GM20000 (cell line): ENCODE data around the gene TCEAL3.

Experiments used
- DNase-seq: peaks from one replicate; pipeline ENCODE4 v3.0.0; 2012; ENCODE audit warnings: low spot score
- TF ChIP-seq, protein P1 (sequence below): IDR thresholded peaks from 2 replicates; pipeline ENCODE4 v1.5.1; 2012; ENCODE audit warnings: mild to moderate bottlenecking, control low read depth; ENCODE audit errors: extremely low read depth, missing control alignments

The TCEAL3 gene, protein sequence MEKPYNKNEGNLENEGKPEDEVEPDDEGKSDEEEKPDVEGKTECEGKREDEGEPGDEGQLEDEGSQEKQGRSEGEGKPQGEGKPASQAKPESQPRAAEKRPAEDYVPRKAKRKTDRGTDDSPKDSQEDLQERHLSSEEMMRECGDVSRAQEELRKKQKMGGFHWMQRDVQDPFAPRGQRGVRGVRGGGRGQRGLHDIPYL

DNA sequence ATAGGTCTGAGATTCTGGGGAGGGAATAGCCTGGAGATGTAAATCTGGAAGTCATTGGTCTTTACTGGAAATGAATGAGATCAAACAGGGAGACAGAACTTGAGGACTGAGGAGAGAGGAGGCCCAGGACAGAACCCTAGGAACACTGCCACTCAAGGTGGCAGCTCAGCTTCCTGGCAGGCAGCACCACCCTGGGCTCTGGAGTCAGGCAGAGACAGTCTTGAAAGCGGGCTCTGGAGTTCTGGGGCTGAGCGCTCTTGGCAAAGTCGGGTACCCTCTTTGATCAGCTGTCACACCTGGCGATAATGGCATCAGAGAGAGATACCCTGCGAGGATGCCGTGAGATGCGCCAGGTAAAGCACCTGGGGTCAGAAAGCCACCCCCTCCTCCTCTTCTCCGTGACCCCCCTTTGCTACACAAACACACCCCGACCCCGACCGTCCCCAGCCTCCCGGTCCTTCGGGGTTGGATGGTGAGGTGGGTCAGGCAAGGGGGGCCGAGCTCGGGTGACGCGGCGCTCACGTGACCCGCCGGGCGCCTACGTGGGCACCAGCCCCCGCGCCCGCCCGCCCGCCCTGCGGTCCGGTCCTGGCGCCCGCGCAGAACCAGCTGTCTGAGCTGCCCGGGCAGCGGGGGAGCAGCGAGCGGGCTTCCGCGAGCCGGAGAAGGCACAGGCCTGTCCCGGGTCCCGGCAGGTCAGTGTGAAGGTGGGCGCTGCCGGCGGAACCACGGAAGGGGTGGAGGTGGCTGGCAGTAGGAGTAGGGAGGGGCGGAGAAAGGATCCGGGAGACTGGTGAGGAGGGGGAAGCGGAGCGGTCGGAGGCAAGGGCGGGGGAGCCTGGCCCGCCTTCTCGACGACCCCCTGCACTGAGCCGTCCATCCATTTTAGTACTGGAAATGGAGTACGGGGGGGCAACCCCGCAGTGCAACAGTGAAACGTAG lies at the start of gene TCEAL3:
Gene TCEAL3 (plus strand): TSS at position 600 of the 942 bp plus-strand sequence. CDS start 1,102 bp downstream, outside the sequence.
- TF ChIP-seq, protein P1, sequence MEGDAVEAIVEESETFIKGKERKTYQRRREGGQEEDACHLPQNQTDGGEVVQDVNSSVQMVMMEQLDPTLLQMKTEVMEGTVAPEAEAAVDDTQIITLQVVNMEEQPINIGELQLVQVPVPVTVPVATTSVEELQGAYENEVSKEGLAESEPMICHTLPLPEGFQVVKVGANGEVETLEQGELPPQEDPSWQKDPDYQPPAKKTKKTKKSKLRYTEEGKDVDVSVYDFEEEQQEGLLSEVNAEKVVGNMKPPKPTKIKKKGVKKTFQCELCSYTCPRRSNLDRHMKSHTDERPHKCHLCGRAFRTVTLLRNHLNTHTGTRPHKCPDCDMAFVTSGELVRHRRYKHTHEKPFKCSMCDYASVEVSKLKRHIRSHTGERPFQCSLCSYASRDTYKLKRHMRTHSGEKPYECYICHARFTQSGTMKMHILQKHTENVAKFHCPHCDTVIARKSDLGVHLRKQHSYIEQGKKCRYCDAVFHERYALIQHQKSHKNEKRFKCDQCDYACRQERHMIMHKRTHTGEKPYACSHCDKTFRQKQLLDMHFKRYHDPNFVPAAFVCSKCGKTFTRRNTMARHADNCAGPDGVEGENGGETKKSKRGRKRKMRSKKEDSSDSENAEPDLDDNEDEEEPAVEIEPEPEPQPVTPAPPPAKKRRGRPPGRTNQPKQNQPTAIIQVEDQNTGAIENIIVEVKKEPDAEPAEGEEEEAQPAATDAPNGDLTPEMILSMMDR: no peak
- DNase-seq: peak; percentile 45

DNA sequence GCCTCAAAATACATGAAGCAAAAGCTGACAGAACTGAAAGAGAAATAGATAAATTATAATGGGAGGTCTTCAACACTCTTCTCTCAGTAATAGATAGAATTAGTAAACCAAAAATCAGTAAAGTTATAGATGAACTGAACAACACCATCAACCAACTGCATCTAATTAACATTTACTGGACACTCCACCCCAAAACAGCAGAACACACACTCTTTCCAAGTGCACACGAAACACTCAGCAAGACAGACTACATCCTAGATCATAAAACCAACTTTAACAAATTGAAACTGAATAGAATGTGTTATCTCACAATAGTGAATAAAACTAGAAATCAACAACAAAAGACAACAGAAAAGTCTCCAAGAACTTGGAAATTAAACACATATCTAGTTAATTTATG lies 47.5 kb upstream of the TCEAL3 start:
- no peak for DNase-seq
- TF ChIP-seq, protein P1: no peak

DNA sequence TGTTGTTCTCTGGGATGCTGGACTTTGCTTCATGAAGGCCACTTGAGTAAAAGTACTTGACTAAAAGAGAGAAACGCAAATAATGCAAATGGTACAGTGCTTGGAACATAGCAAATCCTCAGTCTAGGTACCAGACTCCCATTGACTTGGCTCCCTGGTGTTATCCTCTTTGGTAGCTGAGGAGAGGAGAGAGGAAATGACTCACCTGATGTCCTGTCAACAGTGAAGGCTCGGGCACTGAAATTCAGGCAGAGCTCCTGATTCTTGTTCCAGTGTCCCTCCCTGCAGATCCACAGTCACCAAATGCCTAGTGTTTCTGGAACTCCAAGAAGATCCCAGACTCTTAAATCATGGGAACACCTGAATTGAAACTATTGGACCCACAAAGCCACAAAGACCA lies 45.0 kb upstream of the TCEAL3 start:
- DNase-seq: no peak
- TF ChIP-seq, protein P1: no peak

DNA sequence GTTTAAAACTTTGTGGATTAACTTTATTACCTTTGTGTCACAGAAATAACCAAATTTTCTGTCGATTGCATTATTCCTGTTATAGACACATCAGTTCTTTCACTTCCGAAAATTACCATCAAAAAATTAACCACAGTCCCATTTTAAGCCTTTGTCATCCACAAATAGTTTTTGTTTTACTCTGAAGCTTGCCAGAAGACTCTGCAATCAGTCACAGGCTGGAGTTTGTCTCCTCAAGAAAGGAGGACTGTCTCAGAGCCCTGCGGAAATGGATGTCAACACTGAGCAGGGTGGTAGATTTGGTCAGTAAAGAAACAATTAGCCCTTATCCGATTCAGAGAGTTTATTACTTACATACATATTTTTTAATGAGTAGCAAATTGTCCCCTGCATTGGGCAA lies 42.6 kb upstream of the TCEAL3 start:
- DNase-seq: no peak
- TF ChIP-seq, protein P1: no peak

DNA sequence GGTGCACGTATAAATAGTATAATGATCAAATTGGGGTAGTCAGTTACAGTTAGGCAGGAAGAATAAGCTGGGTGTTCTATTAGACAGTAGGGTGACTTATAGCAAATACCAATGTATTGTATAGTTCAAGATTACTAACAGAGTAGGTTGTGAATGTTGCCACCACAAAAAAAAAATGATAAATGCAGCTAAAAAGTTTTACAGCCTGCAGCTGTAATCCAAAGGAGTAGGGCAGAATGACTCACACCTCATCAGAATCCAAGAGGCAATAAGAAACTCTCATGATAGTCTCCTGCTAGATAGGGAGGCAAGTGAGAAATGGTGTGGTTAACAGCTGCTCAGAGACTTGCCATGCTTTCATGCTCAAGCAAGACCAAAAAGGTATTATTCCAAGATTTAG lies 42.0 kb upstream of the TCEAL3 start:
- TF ChIP-seq, protein P1: no peak

DNA sequence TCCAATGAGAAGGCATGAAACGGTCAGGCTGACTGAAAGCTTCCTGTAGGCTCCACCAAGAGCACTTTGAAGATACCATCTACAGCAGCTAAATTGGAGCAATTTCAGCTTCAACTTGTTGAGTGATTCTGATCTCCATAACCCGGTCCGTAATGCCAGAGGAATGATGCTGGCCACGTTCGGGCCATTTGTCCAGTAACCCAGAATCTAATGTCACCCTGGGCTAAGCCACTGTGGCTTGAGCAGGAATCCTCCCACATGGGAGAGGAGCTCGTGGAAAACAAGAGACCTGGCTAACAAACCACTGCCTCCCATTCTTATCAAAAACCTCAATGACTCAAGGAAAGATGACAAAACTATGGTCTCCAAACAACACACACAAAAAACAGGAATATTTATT lies 36.6 kb upstream of the TCEAL3 start:
- DNase-seq: no peak
- TF ChIP-seq, protein P1: no peak

More for the DNA sequence above, 42.0 kb upstream of the TCEAL3 start:
- DNase-seq: no peak

DNA sequence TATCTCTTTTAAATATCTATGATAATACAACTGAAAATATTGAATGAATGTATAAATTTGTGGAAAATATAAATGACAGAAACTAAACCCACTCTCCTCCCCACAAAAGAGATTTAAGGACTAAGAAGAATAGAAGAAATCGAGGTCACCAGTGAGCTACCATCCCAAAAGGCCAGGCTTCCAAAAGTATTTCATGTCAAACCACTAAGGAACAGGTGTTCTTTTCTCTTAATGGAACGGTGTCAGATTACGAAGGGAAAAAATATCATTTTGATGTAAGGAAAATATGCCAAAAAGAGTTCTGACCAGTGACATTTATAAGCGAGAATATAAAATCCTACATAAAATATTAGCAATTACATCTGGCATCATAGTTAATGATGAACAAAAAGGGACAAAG lies 36.0 kb upstream of the TCEAL3 start:
- TF ChIP-seq, protein P1: no peak
- no peak for DNase-seq
